Trophoblast cell (in vitro differentiated cells and primary cell): ENCODE measurements around the gene GGN.
"Not testable (repeated sequence)": the region's sequence is repeated elsewhere in the genome, so short reads cannot be mapped to it uniquely, and the experiment has no call there.

ENCODE experiments used
- DNase-seq, 2 donors: peaks; one replicate each; pipeline ENCODE4 v3.0.0-alpha.2; 2016
- H2AFZ ChIP-seq: 2 replicates; pipeline ENCODE4 v1.6.1; 2013; ENCODE audit warnings: low read length, moderate library complexity, mild to moderate bottlenecking; ENCODE audit not compliant: insufficient read depth, poor library complexity
- H2AK5ac ChIP-seq: 2 replicates; pipeline ENCODE4 v1.6.1; 2013; ENCODE audit warnings: mild to moderate bottlenecking, low read length
- H2BK120ac ChIP-seq: 2 replicates; pipeline ENCODE4 v1.6.1; 2013; ENCODE audit warnings: low read length, mild to moderate bottlenecking, moderate library complexity; ENCODE audit not compliant: insufficient read depth, poor library complexity
- H2BK12ac ChIP-seq: 2 replicates; pipeline ENCODE4 v1.6.1; 2013; ENCODE audit warnings: mild to moderate bottlenecking, low read length, moderate library complexity
- H2BK5ac ChIP-seq: 2 replicates; pipeline ENCODE4 v1.6.1; 2013; ENCODE audit warnings: low read length, low read depth, moderate library complexity, mild to moderate bottlenecking; ENCODE audit not compliant: poor library complexity
- H3K14ac ChIP-seq: 2 replicates; pipeline ENCODE4 v1.6.1; 2013; ENCODE audit warnings: mild to moderate bottlenecking, low read length
- H3K18ac ChIP-seq: 2 replicates; pipeline ENCODE4 v1.6.1; 2013; ENCODE audit warnings: mild to moderate bottlenecking, low read length
- H3K23ac ChIP-seq: 2 replicates; pipeline ENCODE4 v1.6.1; 2013; ENCODE audit warnings: low read length
- H3K27ac ChIP-seq: 2 replicates; pipeline ENCODE4 v1.5.1; 2013; ENCODE audit warnings: low read depth, mild to moderate bottlenecking, inconsistent platforms, low read length, moderate library complexity
- H3K27me3 ChIP-seq: 2 replicates; pipeline ENCODE4 v1.6.1; 2013; ENCODE audit warnings: inconsistent platforms, mild to moderate bottlenecking, low read length, moderate library complexity; ENCODE audit not compliant: insufficient read depth
- H3K36me3 ChIP-seq, 2 experiments: 1 replicate in 1 of 2; 2 replicates in 1 of 2; pipeline ENCODE4 v1.6.1; 2013; ENCODE audit warnings: low read length in 2 of 2, mild to moderate bottlenecking in 2 of 2, moderate library complexity in 1 of 2; ENCODE audit not compliant: insufficient read depth in 2 of 2, control insufficient read depth in 1 of 2
- H3K4ac ChIP-seq: 2 replicates; pipeline ENCODE4 v1.6.1; 2013; ENCODE audit warnings: low read depth, mild to moderate bottlenecking, low read length, moderate library complexity
- H3K4me1 ChIP-seq, 2 experiments: 1 replicate in 1 of 2; 2 replicates in 1 of 2; pipeline ENCODE4 v1.6.1; 2013; ENCODE audit warnings: low read length in 2 of 2, mild to moderate bottlenecking in 2 of 2, moderate library complexity in 1 of 2; ENCODE audit not compliant: insufficient read depth in 2 of 2, control insufficient read depth in 1 of 2
- H3K4me2 ChIP-seq: 2 replicates; pipeline ENCODE4 v1.6.1; 2013; ENCODE audit warnings: inconsistent platforms, mild to moderate bottlenecking, low read length, moderate library complexity
- H3K4me3 ChIP-seq: 2 replicates; pipeline ENCODE4 v1.5.1; 2013; ENCODE audit warnings: mild to moderate bottlenecking, low read depth, low read length, inconsistent platforms
- H3K79me1 ChIP-seq: one replicate; pipeline ENCODE4 v1.6.1; 2013; ENCODE audit warnings: low read length
- H3K79me2 ChIP-seq: 2 replicates; pipeline ENCODE4 v1.6.1; 2013; ENCODE audit warnings: low read length, mild to moderate bottlenecking; ENCODE audit not compliant: control insufficient read depth, insufficient read depth, poor library complexity
- H3K9ac ChIP-seq: 2 replicates; pipeline ENCODE4 v1.6.1; 2013; ENCODE audit warnings: mild to moderate bottlenecking, low read length
- H3K9me3 ChIP-seq: 2 replicates; pipeline ENCODE4 v1.6.1; 2013; ENCODE audit warnings: low read depth, mild to moderate bottlenecking, control low read depth, inconsistent platforms, low read length; ENCODE audit not compliant: insufficient read depth
- H4K12ac ChIP-seq: 2 replicates; pipeline ENCODE4 v1.6.1; 2013; ENCODE audit warnings: low read depth, mild to moderate bottlenecking, low read length, moderate library complexity
- H4K8ac ChIP-seq: 2 replicates; pipeline ENCODE4 v1.6.1; 2013; ENCODE audit warnings: low read depth, mild to moderate bottlenecking, low read length, moderate library complexity
- H4K91ac ChIP-seq: one replicate; pipeline ENCODE4 v1.6.1; 2013; ENCODE audit warnings: low read depth, mild to moderate bottlenecking, low read length, moderate library complexity
- WGBS: extraction: QIAGEN DNeasy Blood & Tissue Kit; methylation state at CpG from one replicate; pipeline ENCODE4 v1.1.7; 2013; ENCODE audit warnings: missing lambda C conversion rate; ENCODE audit not compliant: insufficient read length, insufficient coverage; ENCODE audit errors: extremely low coverage; 5-methylcytosine and 5-hydroxymethylcytosine counted together

Gene GGN

DNA sequence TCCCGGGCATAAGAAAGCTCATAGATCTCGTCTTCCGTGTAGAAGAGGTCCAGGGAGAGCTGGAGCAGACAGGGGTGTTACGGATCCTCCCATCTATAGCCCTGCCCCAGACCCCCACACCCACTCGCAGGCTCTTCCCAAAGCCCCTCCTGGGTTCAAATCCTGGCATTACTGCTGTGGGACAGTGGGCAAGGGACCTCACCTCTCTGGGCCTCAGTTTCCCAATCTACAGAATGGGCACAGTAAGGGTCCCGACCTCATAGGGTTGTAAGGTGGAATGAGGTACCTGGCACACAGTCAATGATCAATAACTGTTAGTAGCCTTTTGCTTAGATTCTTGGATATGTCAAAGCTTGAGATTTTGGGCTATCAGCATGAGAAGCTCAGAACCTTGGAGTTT lies 25.6 kb upstream of the GGN start:
- Histone ChIP-seq H3K27me3 (no peaks in the 10 kb centered on the region), H2BK5ac (no peak overlapping the region), H2BK120ac (no peak overlapping the region), H4K91ac (no peak overlapping the region), H3K36me3 (no peaks in the 10 kb centered on the region), H3K9me3 (peaks cover 5% of the 10 kb centered on the region), H4K8ac (no peak overlapping the region), H3K9ac (no peak overlapping the region), H3K18ac (no peak overlapping the region), H3K14ac (no peak overlapping the region), H3K79me2 (no peaks in the 10 kb centered on the region), H4K12ac (no peak overlapping the region), H3K79me1 (no peaks in the 10 kb centered on the region), H3K4me3 (no peak overlapping the region), H2AFZ (no peak overlapping the region), H3K4ac (no peak overlapping the region), H3K27ac (no peak overlapping the region), H3K4me1 (peaks cover 0 to 11% of the 10 kb centered on the region in 2 experiments), H3K4me2 (no peak overlapping the region), H2AK5ac (no peak overlapping the region), H2BK12ac (no peak overlapping the region), H3K23ac (no peak overlapping the region)
- DNase-seq: no peak
- WGBS: no CpG with 5 or more reads among the region's 6 CpGs

DNA sequence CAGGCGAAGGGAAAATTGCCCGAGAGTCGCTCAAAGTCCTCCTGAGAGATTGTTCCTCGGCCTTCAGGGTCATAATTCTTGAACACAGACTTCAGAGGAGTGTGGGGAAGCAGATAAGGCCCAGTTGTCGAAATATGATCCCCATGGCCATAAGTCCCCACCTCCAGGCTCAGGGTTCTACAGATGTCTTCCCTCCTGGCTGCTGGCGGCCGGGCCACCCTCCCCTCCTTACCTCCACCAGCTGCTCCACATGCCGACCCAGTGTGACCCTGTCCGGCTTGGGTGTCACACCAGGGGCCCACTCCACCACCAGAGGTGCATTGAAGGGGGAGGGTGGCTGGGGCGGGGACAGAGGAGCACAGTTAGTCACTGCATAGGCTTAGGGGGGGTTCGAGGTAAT lies 25.1 kb upstream of the GGN start:
- Histone ChIP-seq H2AFZ (no peak overlapping the region), H3K4me1 (peaks cover 0 to 7% of the 10 kb centered on the region in 2 experiments), H3K14ac (no peak overlapping the region), H2BK5ac (no peak overlapping the region), H2BK12ac (no peak overlapping the region), H3K9ac (no peak overlapping the region), H4K91ac (no peak overlapping the region), H2BK120ac (no peak overlapping the region), H3K23ac (no peak overlapping the region), H4K8ac (no peak overlapping the region), H4K12ac (no peak overlapping the region), H3K27ac (no peak overlapping the region), H3K36me3 (no peaks in the 10 kb centered on the region), H3K9me3 (peaks cover 2% of the 10 kb centered on the region), H3K4ac (no peak overlapping the region), H3K79me1 (no peaks in the 10 kb centered on the region), H3K4me3 (no peak overlapping the region), H3K79me2 (no peaks in the 10 kb centered on the region), H2AK5ac (no peak overlapping the region), H3K4me2 (no peak overlapping the region), H3K18ac (no peak overlapping the region), H3K27me3 (no peaks in the 10 kb centered on the region)
- WGBS: no CpG with 5 or more reads among the region's 11 CpGs
- no peak for DNase-seq

DNA sequence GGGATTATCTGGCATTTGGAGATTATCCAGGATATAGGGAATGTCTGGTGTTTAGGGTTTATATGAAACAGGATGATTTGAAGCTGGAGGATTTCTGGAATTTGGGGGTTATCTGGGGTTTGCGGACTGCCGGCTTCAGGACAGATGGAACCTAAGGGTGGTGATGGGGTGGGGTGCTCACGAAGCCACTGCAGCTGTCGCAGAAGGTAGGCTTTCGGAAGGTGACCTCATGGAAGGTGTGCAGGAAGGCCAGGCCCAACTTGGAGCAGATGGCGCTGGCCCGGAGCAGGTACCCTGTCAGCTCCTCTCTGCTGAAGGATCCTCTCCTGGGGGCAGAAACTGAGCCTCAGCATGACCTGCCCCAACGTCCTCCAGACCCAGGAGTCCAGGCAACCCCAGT lies 24.7 kb upstream of the GGN start:
- Histone ChIP-seq H2BK12ac (no peak overlapping the region), H3K27me3 (no peaks in the 10 kb centered on the region)

DNA sequence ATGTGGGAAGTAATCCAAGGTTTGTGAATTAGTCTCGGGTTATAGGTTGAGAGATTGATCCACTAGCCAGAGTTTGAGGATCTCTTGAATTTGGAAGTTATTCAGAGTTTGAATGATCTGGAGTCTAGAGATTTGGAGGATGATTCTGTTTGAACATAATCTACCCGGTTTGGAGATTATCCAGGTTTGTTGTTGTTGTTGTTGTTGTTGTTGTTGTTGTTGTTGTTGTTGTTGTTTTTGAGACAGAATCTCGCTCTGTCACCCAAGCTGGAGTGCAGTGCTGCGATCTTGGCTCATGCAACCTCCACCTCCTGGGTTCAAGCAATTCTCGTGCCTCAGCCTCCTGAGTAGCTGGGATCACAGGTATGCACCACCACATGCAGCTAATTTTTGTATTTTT lies 24.1 kb upstream of the GGN start:
- H2BK5ac ChIP-seq, H3K79me1 ChIP-seq, H3K23ac ChIP-seq, H3K4me2 ChIP-seq, H2BK120ac ChIP-seq, H2AFZ ChIP-seq, H3K27ac ChIP-seq, H3K4me1 ChIP-seq, H2AK5ac ChIP-seq, H4K91ac ChIP-seq, H2BK12ac ChIP-seq, H3K27me3 ChIP-seq, H3K79me2 ChIP-seq, H3K36me3 ChIP-seq, H3K14ac ChIP-seq, H3K4ac ChIP-seq, H3K4me3 ChIP-seq, H4K8ac ChIP-seq, H3K9ac ChIP-seq, H3K18ac ChIP-seq, H4K12ac ChIP-seq, H3K9me3 ChIP-seq, DNase-seq: not testable (repeated sequence)
- WGBS: no CpG with 5 or more reads among the region's 5 CpGs

More for the DNA sequence above, 24.7 kb upstream of the GGN start:
- Histone ChIP-seq H3K9ac (no peak overlapping the region), H3K36me3 (no peaks in the 10 kb centered on the region), H3K79me2 (no peaks in the 10 kb centered on the region), H3K9me3 (peaks cover 2% of the 10 kb centered on the region), H3K14ac (no peak overlapping the region), H3K4ac (no peak overlapping the region), H3K27ac (no peak overlapping the region), H2AK5ac (no peak overlapping the region), H3K4me1 (peaks cover 0 to 3% of the 10 kb centered on the region in 2 experiments), H4K91ac (no peak overlapping the region), H2AFZ (no peak overlapping the region), H3K23ac (no peak overlapping the region), H2BK5ac (no peak overlapping the region), H3K18ac (no peak overlapping the region), H3K79me1 (no peaks in the 10 kb centered on the region), H4K12ac (no peak overlapping the region), H3K4me3 (no peak overlapping the region), H3K4me2 (no peak overlapping the region), H2BK120ac (no peak overlapping the region), H4K8ac (no peak overlapping the region)
- DNase-seq: no peak
- no CpG with 5 or more reads among the region's 8 CpGs for WGBS
